Osteoblast (primary cell): Measurements from ENCODE around the gene RAB3GAP1. TPM values are rescaled to one million over a fixed set of nuclear protein-coding genes. Genes with fewer than 3 reads are reported as not detected.

Source experiments
- DNase-seq: peaks from one replicate; pipeline ENCODE4 v3.0.0; 2011; ENCODE audit warnings: low spot score, mixed read lengths; ENCODE audit not compliant: insufficient read length; ENCODE audit errors: missing footprints
- H2AFZ ChIP-seq: 2 replicates; pipeline ENCODE4 v1.6.0; 2011; ENCODE audit warnings: mild to moderate bottlenecking, low read length
- H3K27ac ChIP-seq: 2 replicates; pipeline ENCODE4 v1.5.1; 2011; ENCODE audit warnings: mild to moderate bottlenecking, low read depth, low read length, moderate library complexity
- H3K27me3 ChIP-seq: 2 replicates; pipeline ENCODE4 v1.6.0; 2012; ENCODE audit warnings: mild to moderate bottlenecking, control low read depth, inconsistent platforms, low read length, moderate library complexity; ENCODE audit not compliant: insufficient read depth
- H3K36me3 ChIP-seq: 2 replicates; pipeline ENCODE4 v1.5.1; 2011; ENCODE audit warnings: mild to moderate bottlenecking, low read length, control low read depth, moderate library complexity; ENCODE audit not compliant: insufficient read depth
- H3K4me1 ChIP-seq: 2 replicates; pipeline ENCODE4 v1.5.1; 2011; ENCODE audit warnings: mild to moderate bottlenecking, low read length, control low read depth, moderate library complexity; ENCODE audit not compliant: insufficient read depth
- H3K4me2 ChIP-seq: 2 replicates; pipeline ENCODE4 v1.6.0; 2011; ENCODE audit warnings: mild to moderate bottlenecking, low read length; ENCODE audit not compliant: insufficient read depth
- H3K4me3 ChIP-seq: fragments of 200-600 bp; sonication (generic); 3 replicates; pipeline ENCODE4 v1.5.1; 2012; ENCODE audit warnings: mild to moderate bottlenecking, low read length, inconsistent platforms; ENCODE audit not compliant: insufficient read depth
- H3K79me2 ChIP-seq: 2 replicates; pipeline ENCODE4 v1.6.0; 2012; ENCODE audit warnings: mild to moderate bottlenecking, low read length, control low read depth, inconsistent platforms; ENCODE audit not compliant: insufficient read depth
- H3K9me3 ChIP-seq: 2 replicates; pipeline ENCODE4 v1.5.1; 2011; ENCODE audit warnings: low read depth, low read length, control low read depth
- H4K20me1 ChIP-seq: 2 replicates; pipeline ENCODE4 v1.6.0; 2012; ENCODE audit warnings: mild to moderate bottlenecking, low read length, control low read depth; ENCODE audit not compliant: insufficient read depth
- CTCF ChIP-seq: IDR thresholded peaks from 2 replicates; pipeline ENCODE4 v1.5.1; 2011; ENCODE audit warnings: mild to moderate bottlenecking, low read depth, low read length, moderate library complexity; ENCODE audit errors: extremely low read depth
- total RNA-seq: library from RNA; depleted of rRNA; stranded (reverse); fragments of >200 nt; gene quantifications from 2 replicates; pipeline ENCODE4 v1.2.3, GENCODE V29; 2012

Gene RAB3GAP1
- total RNA-seq, 1 donor = 90.5 TPM

- H4K20me1 ChIP-seq = peaks cover 3% of the 10 kb centered on the region
- H3K79me2 ChIP-seq = peaks cover 45% of the 10 kb centered on the region
- no peak for TF ChIP-seq CTCF
- H3K36me3 ChIP-seq = peaks cover 22% of the 10 kb centered on the region
- no peak overlapping the region for H2AFZ ChIP-seq
- no peak for DNase-seq
- H3K27me3 ChIP-seq = no peaks in the 10 kb centered on the region
- H3K9me3 ChIP-seq = no peaks in the 10 kb centered on the region
- H3K4me3 ChIP-seq = no peak overlapping the region
- no peak overlapping the region for H3K4me2 ChIP-seq
- no peak overlapping the region for H3K27ac ChIP-seq
- H3K4me1 ChIP-seq = no peaks in the 10 kb centered on the region
Observed at GRCh38 chr2:135093193-135093592, 41.1 kb downstream of the RAB3GAP1 start.

GRCh38 chr2:135093670-135094330 lies 41.7 kb downstream of the RAB3GAP1 start:
- H2AFZ ChIP-seq = no peak overlapping the region
- no peak overlapping the region for H3K27ac ChIP-seq
- no peaks in the 10 kb centered on the region for H3K27me3 ChIP-seq
- H3K4me2 ChIP-seq = no peak overlapping the region
- H4K20me1 ChIP-seq = peaks cover 2% of the 10 kb centered on the region
- H3K36me3 ChIP-seq = peaks cover 22% of the 10 kb centered on the region
- H3K4me1 ChIP-seq = no peaks in the 10 kb centered on the region
- no peak overlapping the region for H3K4me3 ChIP-seq
- no peaks in the 10 kb centered on the region for H3K9me3 ChIP-seq
- no peak for DNase-seq
- H3K79me2 ChIP-seq = peaks cover 42% of the 10 kb centered on the region
- TF ChIP-seq CTCF = no peak

GRCh38 chr2:135094508-135094907 lies 42.4 kb downstream of the RAB3GAP1 start:
- TF ChIP-seq CTCF = no peak
- Histone ChIP-seq H3K36me3 (peaks cover 22% of the 10 kb centered on the region), H3K27me3 (no peaks in the 10 kb centered on the region), H3K4me3 (no peak overlapping the region), H2AFZ (no peak overlapping the region), H3K4me1 (peaks cover 3% of the 10 kb centered on the region), H3K9me3 (no peaks in the 10 kb centered on the region), H3K4me2 (no peak overlapping the region), H3K27ac (no peak overlapping the region), H3K79me2 (peaks cover 43% of the 10 kb centered on the region), H4K20me1 (peaks cover 8% of the 10 kb centered on the region)
- no peak for DNase-seq

- Histone ChIP-seq H4K20me1 (peaks cover 8% of the 10 kb centered on the region), H3K36me3 (peaks cover 19% of the 10 kb centered on the region), H3K4me3 (no peak overlapping the region), H3K79me2 (peaks cover 44% of the 10 kb centered on the region), H3K27ac (no peak overlapping the region), H3K4me1 (peaks cover 3% of the 10 kb centered on the region), H3K4me2 (no peak overlapping the region), H2AFZ (no peak overlapping the region), H3K9me3 (no peaks in the 10 kb centered on the region), H3K27me3 (no peaks in the 10 kb centered on the region)
- DNase-seq = no peak
- no peak for TF ChIP-seq CTCF
Observed at GRCh38 chr2:135095591-135095990, 43.5 kb downstream of the RAB3GAP1 start.
